ENCODE data around the gene KRTAP12-1.

GRCh38 chr21:44711327-44712202 is 29.6 kb upstream of the KRTAP12-1 start, which contains the start of gene TSPEAR:
- TF ChIP-seq EZH2 (IDR thresholded peaks at IDR 0.05; ENCODE audit: low read depth) (peak; percentile 28), CTCF (conservative IDR thresholded peaks at IDR 0.05) (no peak)
